Upper lobe of left lung (tissue), 6 donors: ENCODE measurements around the gene PHKB. TPM values are rescaled to one million over a fixed set of nuclear protein-coding genes. Genes with fewer than 3 reads are reported as not detected.
A peak's percentile ranks its signal among the peaks of the same experiment; 100 is the strongest.
"Not testable (repeated sequence)": the region's sequence is repeated elsewhere in the genome, so short reads cannot be mapped to it uniquely, and the experiment has no call there.

Source experiments
- ATAC-seq, 2 donors: fragments of 200-7000 bp; cut with Tn5 transposase; one replicate each; pipeline ENCODE4 v1.9.1; 2022; ENCODE audit warnings: mild to moderate bottlenecking in 2 of 2, moderate library complexity in 2 of 2; ENCODE audit not compliant: low FRiP score in 2 of 2
- DNase-seq, 2 donors: peaks; one replicate each; pipeline ENCODE4 v3.0.0-alpha.2; 2019 to 2020
- H3K27ac ChIP-seq, 4 donors: fragments of 200-600 bp; sonication (generic); one replicate each; pipeline ENCODE4 v1.5.1; 2016 to 2019
- H3K27me3 ChIP-seq, 4 donors: fragments of 200-600 bp; sonication (generic); one replicate each; pipeline ENCODE4 v1.5.1; 2017 to 2019
- H3K36me3 ChIP-seq, 4 donors: fragments of 200-600 bp; sonication (generic); one replicate each; pipeline ENCODE4 v1.5.1; 2016 to 2019
- H3K4me1 ChIP-seq, 4 donors: fragments of 200-600 bp; sonication (generic); one replicate each; pipeline ENCODE4 v1.5.1; 2018 to 2019
- H3K4me3 ChIP-seq, 4 donors: fragments of 200-600 bp; sonication (generic); one replicate each; pipeline ENCODE4 v1.5.1; 2017 to 2019; ENCODE audit warnings: mild to moderate bottlenecking in 2 of 4, moderate library complexity in 1 of 4
- H3K9me3 ChIP-seq, 4 donors: fragments of 200-600 bp; sonication (generic); one replicate each; pipeline ENCODE4 v1.5.1; 2018 to 2019
- EP300 ChIP-seq, 4 donors: sonication (generic); formaldehyde crosslinking; IDR thresholded peaks; one replicate each; pipeline ENCODE4 v1.5.1; 2017; ENCODE audit warnings: antibody characterized with exemption in 4 of 4, control low read depth in 2 of 4
- POLR2A ChIP-seq, 4 donors: fragments of 450-650 bp; IDR thresholded peaks; one replicate each; pipeline ENCODE4 v1.5.1; 2016 to 2017; ENCODE audit warnings: antibody characterized with exemption in 4 of 4, mild to moderate bottlenecking in 2 of 4
- POLR2AphosphoS5 ChIP-seq, 2 donors: sonication (generic); formaldehyde crosslinking; IDR thresholded peaks; one replicate each; pipeline ENCODE4 v1.5.1; 2017; ENCODE audit warnings: antibody characterized with exemption in 2 of 2
- WGBS, 2 donors: methylation state at CpG; one replicate each; pipeline ENCODE4 v1.1.5; 2017 to 2018; 5-methylcytosine and 5-hydroxymethylcytosine counted together
- total RNA-seq, 6 donors: library from RNA; depleted of rRNA in 4 of 6; stranded (reverse); fragments of >200 nt in 4 of 6; gene quantifications; one replicate each; pipeline versions ENCODE4 v1.1.0 to v1.2.1, GENCODE V29; 2016 to 2021
- TF ChIP-seq, protein P1 (sequence below), 6 experiments: fragments of 450-650 bp in 4 of 6; fragments of 200-600 bp in 2 of 6; sonication (generic) in 2 of 6; IDR thresholded peaks; one replicate each; pipeline ENCODE4 v1.5.1; 2016 to 2019; ENCODE audit warnings: antibody characterized with exemption in 6 of 6
- donor health status: DM: no; HTN: no; CAD: no; lungs with moderate emphysema.
- donor health status: DM: no; HTN: yes; CAD: no; lungs with severe emphysema.

PHKB gene
- total RNA-seq, 6 donors from 2014 or later = 63.0 to 135 (median 78.5) TPM

DNA sequence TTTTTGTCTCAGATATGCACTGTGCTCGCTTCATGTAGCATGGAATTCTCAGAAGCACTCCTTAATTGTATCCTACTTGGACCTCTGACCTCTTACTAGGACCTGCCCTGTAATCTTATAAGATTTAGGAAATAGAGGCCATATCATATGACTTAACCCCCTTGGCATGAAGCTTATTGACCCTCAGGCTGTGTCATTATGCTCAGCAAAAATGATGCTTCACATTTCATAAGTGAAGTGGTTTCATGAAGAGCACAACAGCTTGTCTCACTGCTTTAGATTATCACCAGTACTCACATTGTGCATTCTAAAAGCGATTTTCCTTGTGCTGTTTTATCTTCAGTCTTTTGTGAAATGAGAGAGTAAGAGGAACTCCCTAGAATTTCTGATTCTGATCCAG lies 6.4 kb downstream of the PHKB start:
- 92 to 98% methylated on average over 2 of the region's 2 CpGs for WGBS, 2 donors
- TF ChIP-seq, protein P1, sequence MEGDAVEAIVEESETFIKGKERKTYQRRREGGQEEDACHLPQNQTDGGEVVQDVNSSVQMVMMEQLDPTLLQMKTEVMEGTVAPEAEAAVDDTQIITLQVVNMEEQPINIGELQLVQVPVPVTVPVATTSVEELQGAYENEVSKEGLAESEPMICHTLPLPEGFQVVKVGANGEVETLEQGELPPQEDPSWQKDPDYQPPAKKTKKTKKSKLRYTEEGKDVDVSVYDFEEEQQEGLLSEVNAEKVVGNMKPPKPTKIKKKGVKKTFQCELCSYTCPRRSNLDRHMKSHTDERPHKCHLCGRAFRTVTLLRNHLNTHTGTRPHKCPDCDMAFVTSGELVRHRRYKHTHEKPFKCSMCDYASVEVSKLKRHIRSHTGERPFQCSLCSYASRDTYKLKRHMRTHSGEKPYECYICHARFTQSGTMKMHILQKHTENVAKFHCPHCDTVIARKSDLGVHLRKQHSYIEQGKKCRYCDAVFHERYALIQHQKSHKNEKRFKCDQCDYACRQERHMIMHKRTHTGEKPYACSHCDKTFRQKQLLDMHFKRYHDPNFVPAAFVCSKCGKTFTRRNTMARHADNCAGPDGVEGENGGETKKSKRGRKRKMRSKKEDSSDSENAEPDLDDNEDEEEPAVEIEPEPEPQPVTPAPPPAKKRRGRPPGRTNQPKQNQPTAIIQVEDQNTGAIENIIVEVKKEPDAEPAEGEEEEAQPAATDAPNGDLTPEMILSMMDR (IDR thresholded peaks at IDR 0.05) = no peak
- no peak for TF ChIP-seq POLR2A (IDR thresholded peaks at IDR 0.05)
- no peak for TF ChIP-seq EP300 (IDR thresholded peaks at IDR 0.05)
- TF ChIP-seq POLR2AphosphoS5 (IDR thresholded peaks at IDR 0.05) = no peak
- no peak for DNase-seq
- H3K36me3 ChIP-seq = peaks cover 0 to 6% (median 0%) of the 10 kb centered on the region in 4 donors
- H3K4me1 ChIP-seq = peaks cover 25 to 54% (median 35%) of the 10 kb centered on the region in 4 donors
- H3K27me3 ChIP-seq = no peaks in the 10 kb centered on the region
- ATAC-seq = no peak
- H3K4me3 ChIP-seq = no peak overlapping the region
- H3K27ac ChIP-seq = peak overlapping the region in 1 of 4 donors; percentile 30
- H3K9me3 ChIP-seq = no peaks in the 10 kb centered on the region

DNA sequence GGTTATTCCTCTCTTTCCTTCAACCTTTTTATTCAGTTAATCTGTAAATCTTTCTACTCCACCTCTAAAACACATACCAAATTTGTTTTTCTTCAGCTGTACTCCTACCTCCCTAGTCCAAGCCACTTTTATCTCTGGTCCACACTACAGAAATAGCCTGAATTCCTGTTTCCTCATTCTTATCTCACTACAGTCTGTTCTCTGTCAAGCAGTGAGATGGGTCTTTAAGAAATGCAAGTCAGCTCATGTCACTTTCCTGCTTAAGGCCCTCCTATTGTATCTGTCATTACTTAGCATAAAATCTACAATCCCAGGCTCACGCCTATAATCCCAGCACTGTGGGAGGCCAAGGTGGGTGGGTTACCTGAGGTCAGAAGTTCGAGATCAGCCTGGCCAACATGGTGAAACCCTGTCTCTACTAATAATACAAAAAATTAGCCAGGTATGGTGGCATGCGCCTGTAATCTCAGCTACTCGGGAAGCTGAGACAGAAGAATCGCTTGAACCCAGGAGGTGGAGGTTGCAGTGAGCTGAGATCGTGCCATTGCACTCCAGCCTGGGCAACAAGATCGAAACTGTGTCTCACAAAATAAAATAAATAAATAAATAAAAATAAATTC lies 7.0 kb downstream of the PHKB start:
- H3K9me3 ChIP-seq, H3K4me3 ChIP-seq, H3K27me3 ChIP-seq, DNase-seq, H3K36me3 ChIP-seq, ATAC-seq: not testable (repeated sequence)
- Histone ChIP-seq H3K27ac (peak overlapping the region in 1 of 4 donors; percentile 30), H3K4me1 (peaks cover 20 to 48% (median 32%) of the 10 kb centered on the region in 4 donors)
- 87 to 93% methylated on average over 7 of the region's 7 CpGs for WGBS, 2 donors

DNA sequence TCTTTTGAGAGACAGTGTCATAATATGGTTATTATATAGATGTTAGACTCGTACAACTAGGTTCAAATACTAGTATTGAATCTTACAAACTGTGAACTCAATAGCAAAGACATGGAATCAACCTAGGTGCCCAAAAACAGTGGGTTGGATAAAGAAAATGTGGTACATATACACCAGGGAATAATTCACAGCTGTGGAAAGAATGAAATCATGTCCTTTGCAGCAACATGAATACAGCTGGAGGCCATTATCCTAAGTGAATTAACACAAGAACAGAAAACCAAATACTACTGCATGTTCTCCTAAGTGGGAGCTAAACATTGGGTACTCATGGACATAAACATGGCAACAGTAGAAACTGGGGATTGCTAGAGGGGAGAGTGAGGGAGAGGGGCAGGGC lies 8.1 kb downstream of the PHKB start:
- Histone ChIP-seq H3K4me3 (no peak overlapping the region), H3K27ac (no peak overlapping the region), H3K4me1 (peaks cover 17 to 37% (median 24%) of the 10 kb centered on the region in 4 donors), H3K27me3 (no peaks in the 10 kb centered on the region), H3K36me3 (peaks cover 0 to 4% (median 0%) of the 10 kb centered on the region in 4 donors), H3K9me3 (no peaks in the 10 kb centered on the region)
- TF ChIP-seq POLR2A (IDR thresholded peaks at IDR 0.05) (no peak), POLR2AphosphoS5 (IDR thresholded peaks at IDR 0.05) (no peak), EP300 (IDR thresholded peaks at IDR 0.05) (no peak)
- TF ChIP-seq, protein P1 (IDR thresholded peaks at IDR 0.05) = no peak
- DNase-seq (no peak), ATAC-seq (no peak)
- WGBS, 2 donors = 96 to 97% methylated on average over 1 of the region's 1 CpG

DNA sequence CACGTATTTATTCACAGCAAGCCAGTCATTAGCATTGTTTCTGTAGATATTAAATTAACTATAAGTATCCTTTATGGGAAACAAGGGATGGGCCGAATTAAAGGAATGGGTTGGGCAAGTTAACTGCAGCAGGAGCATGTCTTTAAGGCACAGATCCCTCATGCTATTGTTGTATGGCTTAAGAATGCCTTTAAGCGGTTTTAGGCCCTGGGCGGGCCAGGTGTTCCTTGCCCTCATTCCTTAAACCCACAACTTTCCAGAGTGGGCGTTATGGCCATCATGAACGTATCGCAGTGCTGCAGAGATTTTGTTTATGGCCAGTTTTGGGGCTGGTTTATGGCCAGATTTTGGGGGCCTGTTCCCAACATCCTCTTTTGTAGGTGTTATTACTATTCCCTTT lies 9.1 kb downstream of the PHKB start:
- Histone ChIP-seq H3K4me1 (peaks cover 10 to 27% (median 16%) of the 10 kb centered on the region in 4 donors), H3K27ac (no peak overlapping the region), H3K36me3 (no peaks in the 10 kb centered on the region), H3K9me3 (no peaks in the 10 kb centered on the region), H3K4me3 (no peak overlapping the region), H3K27me3 (no peaks in the 10 kb centered on the region)
- no peak for ATAC-seq
- DNase-seq = no peak
- TF ChIP-seq, protein P1 (IDR thresholded peaks at IDR 0.05) = no peak
- no peak for TF ChIP-seq POLR2AphosphoS5 (IDR thresholded peaks at IDR 0.05)
- no peak for TF ChIP-seq POLR2A (IDR thresholded peaks at IDR 0.05)
- no peak for TF ChIP-seq EP300 (IDR thresholded peaks at IDR 0.05)
- WGBS, 2 donors = 96 to 97% methylated on average over 7 of the region's 7 CpGs

DNA sequence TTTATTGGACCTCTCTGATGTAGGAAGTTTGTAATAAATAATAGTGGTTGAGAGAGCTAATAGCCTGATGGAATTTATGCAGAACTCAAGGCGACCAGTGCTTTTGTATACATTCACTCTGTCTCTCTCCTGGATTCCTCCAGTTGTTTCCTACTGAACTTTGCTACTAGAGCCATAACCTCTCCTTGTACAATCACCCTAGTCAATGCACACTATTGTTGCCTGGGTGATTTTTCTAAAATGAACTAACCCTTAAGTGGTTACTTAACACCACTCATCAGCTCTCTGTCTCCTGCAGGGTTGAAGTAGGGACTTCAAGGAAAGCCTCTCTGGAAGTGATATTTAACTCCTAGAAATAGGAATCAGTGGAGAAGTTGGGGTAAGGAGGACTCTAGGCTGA lies 9.7 kb downstream of the PHKB start:
- Histone ChIP-seq H3K4me3 (no peak overlapping the region), H3K27ac (no peak overlapping the region), H3K4me1 (peaks cover 10 to 26% (median 15%) of the 10 kb centered on the region in 4 donors), H3K9me3 (no peaks in the 10 kb centered on the region), H3K27me3 (no peaks in the 10 kb centered on the region), H3K36me3 (no peaks in the 10 kb centered on the region)
- WGBS, 2 donors = 59 to 63% methylated on average over 1 of the region's 1 CpG
- ATAC-seq = no peak
- DNase-seq = no peak
- TF ChIP-seq POLR2AphosphoS5 (IDR thresholded peaks at IDR 0.05) (no peak), POLR2A (IDR thresholded peaks at IDR 0.05) (no peak), EP300 (IDR thresholded peaks at IDR 0.05) (no peak)
- TF ChIP-seq, protein P1 (IDR thresholded peaks at IDR 0.05) = no peak

DNA sequence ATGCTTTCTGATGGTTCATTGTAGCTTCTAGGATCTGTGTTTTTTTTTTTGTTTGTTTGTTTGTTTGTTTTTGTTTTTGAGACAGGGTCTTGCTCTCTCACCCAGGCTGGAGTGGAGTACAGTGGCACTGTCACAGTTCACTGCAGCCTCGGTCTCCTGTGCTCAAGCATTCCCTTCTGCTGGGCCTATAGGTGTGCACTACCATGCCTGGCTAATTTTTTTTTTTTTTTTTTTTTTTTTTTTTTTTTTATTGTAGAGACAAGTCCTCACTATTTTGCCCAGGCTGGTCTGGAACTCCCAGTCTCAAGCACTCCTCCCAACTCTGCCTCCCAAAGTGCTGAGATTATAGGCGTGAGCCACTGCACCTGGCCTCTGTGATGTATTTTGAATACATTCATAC lies 11.9 kb downstream of the PHKB start:
- not testable (repeated sequence) for H3K9me3 ChIP-seq, ATAC-seq, H3K27me3 ChIP-seq, H3K4me3 ChIP-seq, H3K27ac ChIP-seq, H3K36me3 ChIP-seq, DNase-seq
- peaks cover 4 to 17% (median 10%) of the 10 kb centered on the region in 4 donors for H3K4me1 ChIP-seq
- WGBS, 2 donors = 96 to 100% methylated on average over 2 of the region's 2 CpGs
